H9 (cell line): ENCODE results near the gene WBP2. TPM values are rescaled to one million over a fixed set of nuclear protein-coding genes. Genes with fewer than 3 reads are reported as not detected.

Source experiments
- DNase-seq: peaks from one replicate; pipeline ENCODE4 v3.0.0-alpha.2; 2017
- H2AFZ ChIP-seq: one replicate; pipeline ENCODE4 v1.6.1; 2013; ENCODE audit warnings: mild to moderate bottlenecking, low read length, control low read depth, moderate library complexity
- H2AK5ac ChIP-seq: 2 replicates; pipeline ENCODE4 v1.6.1; 2013; ENCODE audit warnings: low read length, control low read depth, mixed read lengths; ENCODE audit not compliant: insufficient read length
- H2BK120ac ChIP-seq: one replicate; pipeline ENCODE4 v1.6.1; 2013; ENCODE audit warnings: low read depth, mild to moderate bottlenecking, low read length, control low read depth, inconsistent platforms; ENCODE audit not compliant: poor library complexity, severe bottlenecking
- H2BK12ac ChIP-seq: 2 replicates; pipeline ENCODE4 v1.6.1; 2013; ENCODE audit warnings: low read length, control low read depth, mixed read lengths, low read depth; ENCODE audit not compliant: insufficient read length
- H2BK15ac ChIP-seq: 2 replicates; pipeline ENCODE4 v1.6.1; 2013; ENCODE audit warnings: low read depth, low read length, control low read depth
- H2BK20ac ChIP-seq: one replicate; pipeline ENCODE4 v1.6.1; 2013; ENCODE audit warnings: low read depth, mild to moderate bottlenecking, low read length, control low read depth, inconsistent platforms; ENCODE audit not compliant: poor library complexity, severe bottlenecking
- H2BK5ac ChIP-seq: 2 replicates; pipeline ENCODE4 v1.6.1; 2013; ENCODE audit warnings: low read length, control low read depth, mixed read lengths; ENCODE audit not compliant: insufficient read length
- H3K14ac ChIP-seq: 2 replicates; pipeline ENCODE4 v1.6.1; 2013; ENCODE audit warnings: low read length, control low read depth; ENCODE audit not compliant: insufficient read depth
- H3K18ac ChIP-seq: 2 replicates; pipeline ENCODE4 v1.6.1; 2013; ENCODE audit warnings: low read depth, mild to moderate bottlenecking, mixed read lengths, low read length, control low read depth; ENCODE audit not compliant: insufficient read length
- H3K23ac ChIP-seq: 2 replicates; pipeline ENCODE4 v1.6.1; 2013; ENCODE audit warnings: low read length, control low read depth, mixed read lengths, low read depth; ENCODE audit not compliant: insufficient read length
- H3K23me2 ChIP-seq: 2 replicates; pipeline ENCODE4 v1.6.1; 2013; ENCODE audit warnings: low read depth, mild to moderate bottlenecking, mixed read lengths, low read length, control low read depth; ENCODE audit not compliant: insufficient read length, poor library complexity, severe bottlenecking
- H3K27ac ChIP-seq: 2 replicates; pipeline ENCODE4 v1.5.1; 2013; ENCODE audit warnings: low read length, control low read depth, mixed read lengths, low read depth; ENCODE audit not compliant: insufficient read length
- H3K27me3 ChIP-seq: 2 replicates; pipeline ENCODE4 v1.6.1; 2013; ENCODE audit warnings: low read length, control low read depth, inconsistent platforms; ENCODE audit not compliant: insufficient read depth
- H3K4ac ChIP-seq: 2 replicates; pipeline ENCODE4 v1.6.1; 2013; ENCODE audit warnings: low read depth, mild to moderate bottlenecking, control low read depth, inconsistent platforms, low read length, moderate library complexity
- H3K4me1 ChIP-seq: 2 replicates; pipeline ENCODE4 v1.6.1; 2013; ENCODE audit warnings: low read length, control low read depth, inconsistent platforms; ENCODE audit not compliant: insufficient read depth
- H3K4me2 ChIP-seq: 2 replicates; pipeline ENCODE4 v1.6.1; 2013; ENCODE audit warnings: low read length, control low read depth, mixed read lengths; ENCODE audit not compliant: insufficient read length, insufficient read depth
- H3K56ac ChIP-seq: 2 replicates; pipeline ENCODE4 v1.6.1; 2013; ENCODE audit warnings: low read depth, mild to moderate bottlenecking, mixed read lengths, low read length, control low read depth; ENCODE audit not compliant: insufficient read length
- H3K79me1 ChIP-seq: 2 replicates; pipeline ENCODE4 v1.6.1; 2013; ENCODE audit warnings: low read depth, mild to moderate bottlenecking, moderate library complexity, low read length, control low read depth, inconsistent platforms; ENCODE audit not compliant: insufficient read depth, poor library complexity, severe bottlenecking
- H3K79me2 ChIP-seq: 2 replicates; pipeline ENCODE4 v1.6.1; 2013; ENCODE audit warnings: low read length, control low read depth, inconsistent platforms; ENCODE audit not compliant: insufficient read depth
- H3K9ac ChIP-seq: 2 replicates; pipeline ENCODE4 v1.6.1; 2013; ENCODE audit warnings: low read length, control low read depth, mixed read lengths; ENCODE audit not compliant: insufficient read length; ENCODE audit errors: extremely low read depth
- H3K9me3 ChIP-seq: one replicate; pipeline ENCODE4 v1.6.1; 2013; ENCODE audit warnings: low read depth, low read length, inconsistent platforms; ENCODE audit not compliant: control insufficient read depth
- H3T11ph ChIP-seq: one replicate; pipeline ENCODE4 v1.6.1; 2013; ENCODE audit warnings: mild to moderate bottlenecking, low read length, control low read depth, inconsistent platforms
- H4K20me1 ChIP-seq: one replicate; pipeline ENCODE4 v1.6.1; 2013; ENCODE audit not compliant: control insufficient read depth, insufficient read length, insufficient read depth
- H4K5ac ChIP-seq: 2 replicates; pipeline ENCODE4 v1.6.1; 2013; ENCODE audit warnings: low read depth, mild to moderate bottlenecking, mixed read lengths, low read length, control low read depth; ENCODE audit not compliant: insufficient read length
- H4K8ac ChIP-seq: replicated peaks from 2 replicates; pipeline ENCODE4 v1.6.1; 2013; ENCODE audit warnings: low read length, control low read depth, mixed read lengths, low read depth; ENCODE audit not compliant: insufficient read length
- H4K91ac ChIP-seq: 2 replicates; pipeline ENCODE4 v1.6.1; 2013; ENCODE audit warnings: low read depth, mild to moderate bottlenecking, moderate library complexity, mixed read lengths, low read length, control low read depth; ENCODE audit not compliant: insufficient read length
- H3K27ac Mint-ChIP-seq, 3 experiments: 2 replicates in 2 of 3; 3 replicates in 1 of 3; pipeline ENCODE4 v1.8.0; 2020 to 2021; ENCODE audit warnings: mixed read lengths in 3 of 3, mild to moderate bottlenecking in 1 of 3, moderate library complexity in 1 of 3
- H3K27me3 Mint-ChIP-seq: 2 replicates; pipeline ENCODE4 v1.8.0; 2021; ENCODE audit warnings: low read depth, mild to moderate bottlenecking, moderate library complexity, mixed read lengths
- H3K36me3 Mint-ChIP-seq, 3 experiments: 2 replicates in 2 of 3; 3 replicates in 1 of 3; pipeline ENCODE4 v1.8.0; 2020 to 2021; ENCODE audit warnings: low read depth in 3 of 3, mixed read lengths in 3 of 3; ENCODE audit not compliant: insufficient read depth in 1 of 3
- H3K4me1 Mint-ChIP-seq, 2 experiments: 2 replicates each; pipeline ENCODE4 v1.8.0; 2020; ENCODE audit warnings: mixed read lengths in 2 of 2
- H3K4me3 Mint-ChIP-seq, 2 experiments: 2 replicates in 1 of 2; 3 replicates in 1 of 2; pipeline ENCODE4 v1.8.0; 2020 to 2021; ENCODE audit warnings: mild to moderate bottlenecking in 2 of 2, mixed read lengths in 2 of 2, moderate library complexity in 1 of 2
- H3K9me3 Mint-ChIP-seq, 2 experiments: 2 replicates in 1 of 2; 3 replicates in 1 of 2; pipeline ENCODE4 v1.8.0; 2020; ENCODE audit warnings: mild to moderate bottlenecking in 2 of 2, mixed read lengths in 2 of 2, moderate library complexity in 1 of 2
- CTCF ChIP-seq: fragments of 200-600 bp; sonication (generic); conservative IDR thresholded peaks from 3 replicates; pipeline ENCODE4 v1.8.0; 2021; ENCODE audit warnings: antibody characterized with exemption, mild to moderate bottlenecking
- WGBS: extraction: QIAGEN DNeasy Blood & Tissue Kit; methylation state at CpG from one replicate; pipeline ENCODE4 v1.1.7; 2013; ENCODE audit warnings: missing lambda C conversion rate, low lambda C conversion rate, mixed read lengths; ENCODE audit not compliant: insufficient read length; ENCODE audit errors: extremely low coverage; 5-methylcytosine and 5-hydroxymethylcytosine counted together
- total RNA-seq: library from RNA; stranded (reverse); gene quantifications from 2 replicates; pipeline ENCODE4 v1.2.1, GENCODE V29; 2021

WBP2 gene
- total RNA-seq, 1 experiment from 2014 or later: 63.2 TPM

GRCh38 chr17:75902406-75902805, 47.3 kb upstream of the WBP2 start:
- Histone ChIP-seq H2BK15ac (no peak overlapping the region), H3K14ac (no peak overlapping the region), H2BK5ac (no peak overlapping the region), H3K9ac (no peak overlapping the region), H3K27ac (no peak overlapping the region), H2BK120ac (no peak overlapping the region), H3K56ac (no peak overlapping the region), H3K23ac (no peak overlapping the region), H2BK12ac (no peak overlapping the region), H3K79me2 (no peaks in the 10 kb centered on the region), H3K4me1 (no peaks in the 10 kb centered on the region), H4K5ac (no peak overlapping the region), H4K8ac (no peak overlapping the region), H2AFZ (no peak overlapping the region), H3K9me3 (no peaks in the 10 kb centered on the region), H3K18ac (no peak overlapping the region), H3K4ac (no peak overlapping the region), H3K4me2 (no peak overlapping the region), H2BK20ac (no peak overlapping the region), H4K20me1 (no peaks in the 10 kb centered on the region), H3K23me2 (peaks cover 5% of the 10 kb centered on the region), H3T11ph (no peak overlapping the region), H4K91ac (no peak overlapping the region), H3K79me1 (no peaks in the 10 kb centered on the region), H3K27me3 (no peaks in the 10 kb centered on the region), H2AK5ac (no peak overlapping the region)
- Mint-ChIP-seq H3K27me3 (no peaks in the 10 kb centered on the region), H3K4me1 (peaks cover 7 to 8% of the 10 kb centered on the region in 2 experiments), H3K36me3 (peaks cover 14 to 44% (median 40%) of the 10 kb centered on the region in 3 experiments; a peak in 6 of 7 replicates), H3K27ac (no peak overlapping the region), H3K4me3 (no peak overlapping the region), H3K9me3 (no peaks in the 10 kb centered on the region)
- no peak for DNase-seq
- WGBS: no CpG with 5 or more reads among the region's 6 CpGs
- no peak for TF ChIP-seq CTCF
